OCI-LY7 (cell line): ENCODE data around the gene HOMER3.

ENCODE experiments used
- EZH2phosphoT487 ChIP-seq: fragments of 200-600 bp; sonication (generic); IDR thresholded peaks from 2 replicates; pipeline ENCODE4 v1.6.1; 2018; ENCODE audit warnings: low read depth, borderline replicate concordance, mild to moderate bottlenecking, mixed run types, antibody characterized with exemption, low read length, moderate library complexity, mixed read lengths
- TF ChIP-seq, protein P1 (sequence below): fragments of 200-600 bp; sonication (generic); conservative IDR thresholded peaks from 2 replicates; pipeline ENCODE4 v1.5.1; 2014; ENCODE audit warnings: mild to moderate bottlenecking, antibody characterized with exemption, low read length, moderate library complexity, mixed read lengths

DNA sequence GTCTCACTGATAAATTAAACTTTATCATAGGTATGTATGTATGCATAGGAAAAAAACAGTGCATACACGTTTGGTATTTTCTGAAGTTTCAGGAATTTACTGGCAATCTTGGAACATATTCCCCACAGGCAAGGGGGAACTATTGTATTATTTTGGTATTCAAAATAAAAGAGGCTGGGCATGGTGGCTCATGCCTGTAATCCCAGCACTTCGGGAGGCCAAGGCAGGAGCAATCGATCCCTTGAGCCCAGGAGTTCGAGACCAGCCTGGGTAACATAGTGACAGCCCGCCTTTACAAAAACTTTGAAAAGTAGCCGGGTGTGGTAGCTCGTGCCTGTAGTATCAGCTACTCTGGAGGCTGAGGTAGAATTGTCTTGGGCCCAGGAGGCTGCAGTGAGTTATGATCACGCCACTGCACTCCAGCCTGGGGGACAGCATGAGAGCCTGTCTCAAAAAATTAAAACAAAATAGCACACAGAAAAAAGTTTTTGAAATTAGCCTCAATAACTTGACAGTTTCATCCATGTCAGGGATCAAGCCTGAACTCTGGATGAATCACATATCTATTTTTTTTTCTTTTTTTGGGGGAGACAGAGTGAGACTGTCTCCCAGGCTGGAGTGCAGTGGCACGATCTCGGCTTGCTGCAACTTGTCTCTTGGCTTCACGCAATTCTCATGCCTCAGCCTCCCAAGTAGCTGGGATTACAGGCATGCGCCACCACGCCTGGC lies 29.1 kb upstream of the HOMER3 start:
- TF ChIP-seq, protein P1, sequence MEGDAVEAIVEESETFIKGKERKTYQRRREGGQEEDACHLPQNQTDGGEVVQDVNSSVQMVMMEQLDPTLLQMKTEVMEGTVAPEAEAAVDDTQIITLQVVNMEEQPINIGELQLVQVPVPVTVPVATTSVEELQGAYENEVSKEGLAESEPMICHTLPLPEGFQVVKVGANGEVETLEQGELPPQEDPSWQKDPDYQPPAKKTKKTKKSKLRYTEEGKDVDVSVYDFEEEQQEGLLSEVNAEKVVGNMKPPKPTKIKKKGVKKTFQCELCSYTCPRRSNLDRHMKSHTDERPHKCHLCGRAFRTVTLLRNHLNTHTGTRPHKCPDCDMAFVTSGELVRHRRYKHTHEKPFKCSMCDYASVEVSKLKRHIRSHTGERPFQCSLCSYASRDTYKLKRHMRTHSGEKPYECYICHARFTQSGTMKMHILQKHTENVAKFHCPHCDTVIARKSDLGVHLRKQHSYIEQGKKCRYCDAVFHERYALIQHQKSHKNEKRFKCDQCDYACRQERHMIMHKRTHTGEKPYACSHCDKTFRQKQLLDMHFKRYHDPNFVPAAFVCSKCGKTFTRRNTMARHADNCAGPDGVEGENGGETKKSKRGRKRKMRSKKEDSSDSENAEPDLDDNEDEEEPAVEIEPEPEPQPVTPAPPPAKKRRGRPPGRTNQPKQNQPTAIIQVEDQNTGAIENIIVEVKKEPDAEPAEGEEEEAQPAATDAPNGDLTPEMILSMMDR: no peak
- no peak for TF ChIP-seq EZH2phosphoT487
